ENCODE data around the gene SGPP1.
"Not testable (repeated sequence)": the region's sequence is repeated elsewhere in the genome, so short reads cannot be mapped to it uniquely, and the experiment has no call there.

SGPP1 gene

DNA sequence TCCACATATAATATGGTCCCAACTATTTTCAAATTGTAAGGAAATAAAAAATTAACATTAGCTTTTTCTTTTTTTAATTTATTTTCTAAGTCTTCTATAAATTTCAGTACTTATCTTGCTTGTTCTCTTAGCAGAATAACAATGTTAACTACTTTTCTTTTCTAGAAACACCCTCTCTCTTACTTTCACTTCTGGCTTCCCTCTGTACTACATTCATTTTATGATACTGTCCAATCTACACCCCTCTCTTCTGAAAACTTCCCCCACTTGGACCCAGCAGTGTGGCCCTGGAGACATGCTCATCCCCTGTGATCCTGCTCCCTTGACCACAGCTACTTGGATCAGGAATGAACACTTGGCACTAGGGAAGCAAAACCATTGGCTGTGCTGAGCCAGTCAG lies 15.7 kb downstream of the SGPP1 start:
- DNase-seq (ENCODE audit: low spot score) = no peak
- H3K9me3 Mint-ChIP-seq = peaks cover 7% of the 10 kb centered on the region
- H3K27me3 Mint-ChIP-seq (ENCODE audit: low read depth) = no peaks in the 10 kb centered on the region
- peaks cover 23% of the 10 kb centered on the region for H3K4me1 Mint-ChIP-seq (ENCODE audit: low read depth)
- H3K27ac Mint-ChIP-seq = peak overlapping the region; percentile 67
- H3K36me3 Mint-ChIP-seq (ENCODE audit: low read depth) = peaks cover 26% of the 10 kb centered on the region
- H3K4me3 Mint-ChIP-seq = peak overlapping the region; percentile 69

GRCh38 chr14:63710497-63710896 lies 17.4 kb downstream of the SGPP1 start:
- Mint-ChIP-seq H3K4me3 (no peak overlapping the region), H3K4me1 (ENCODE audit: low read depth) (peaks cover 23% of the 10 kb centered on the region), H3K27me3 (ENCODE audit: low read depth) (no peaks in the 10 kb centered on the region), H3K27ac (no peak overlapping the region), H3K9me3 (peaks cover 1% of the 10 kb centered on the region), H3K36me3 (ENCODE audit: low read depth) (peaks cover 17% of the 10 kb centered on the region)
- no peak for DNase-seq (ENCODE audit: low spot score)

DNA sequence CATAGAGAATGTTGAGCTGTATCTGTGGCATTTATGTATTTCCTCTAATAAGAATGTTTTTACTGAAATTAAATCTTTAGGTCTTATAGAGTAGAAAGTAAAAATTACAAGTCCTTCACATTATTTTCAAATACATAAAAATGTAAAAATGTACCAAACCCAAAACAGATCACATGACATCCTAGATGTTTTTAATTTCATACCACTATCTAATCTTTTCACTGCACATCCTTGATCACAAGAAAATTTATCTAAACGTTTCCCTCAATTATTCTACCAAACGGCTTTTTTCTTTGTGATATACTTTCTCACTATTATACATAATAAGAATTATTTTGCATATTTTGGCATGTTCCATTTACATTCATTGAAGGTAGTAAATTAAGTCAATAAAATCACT lies 18.3 kb downstream of the SGPP1 start:
- DNase-seq (ENCODE audit: low spot score) = no peak
- Mint-ChIP-seq H3K27me3 (ENCODE audit: low read depth) (no peaks in the 10 kb centered on the region), H3K27ac (no peak overlapping the region), H3K36me3 (ENCODE audit: low read depth) (peaks cover 14% of the 10 kb centered on the region), H3K4me3 (no peak overlapping the region), H3K4me1 (ENCODE audit: low read depth) (peaks cover 23% of the 10 kb centered on the region), H3K9me3 (no peaks in the 10 kb centered on the region)

DNA sequence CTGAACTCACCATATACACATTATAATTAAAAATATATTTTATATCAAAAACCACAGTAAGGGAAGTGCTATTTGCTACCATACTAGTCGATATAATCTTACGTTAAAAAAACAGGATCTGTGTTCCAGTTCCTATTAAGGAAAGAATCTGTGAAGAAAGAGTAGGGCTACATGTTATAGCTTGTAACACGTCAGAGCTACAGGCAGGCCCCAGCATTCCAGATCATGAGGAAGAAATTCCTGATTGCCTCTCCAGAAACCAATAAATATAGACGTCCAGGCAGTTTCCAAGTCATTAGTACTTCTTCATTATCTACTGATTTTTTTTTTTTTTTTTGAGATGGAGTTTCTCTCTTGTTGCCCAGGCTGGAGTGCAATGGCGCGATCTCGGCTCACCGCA lies 20.6 kb downstream of the SGPP1 start:
- H3K4me3 Mint-ChIP-seq = no peak overlapping the region
- H3K36me3 Mint-ChIP-seq (ENCODE audit: low read depth) = peaks cover 2% of the 10 kb centered on the region
- no peak for DNase-seq (ENCODE audit: low spot score)
- H3K9me3 Mint-ChIP-seq = no peaks in the 10 kb centered on the region
- H3K27ac Mint-ChIP-seq = no peak overlapping the region
- H3K27me3 Mint-ChIP-seq (ENCODE audit: low read depth) = no peaks in the 10 kb centered on the region
- H3K4me1 Mint-ChIP-seq (ENCODE audit: low read depth) = peaks cover 10% of the 10 kb centered on the region

GRCh38 chr14:63705561-63706070 lies 22.2 kb downstream of the SGPP1 start:
- Mint-ChIP-seq H3K36me3 (ENCODE audit: low read depth) (no peaks in the 10 kb centered on the region), H3K27ac (no peak overlapping the region), H3K4me3 (no peak overlapping the region), H3K4me1 (ENCODE audit: low read depth) (peaks cover 16% of the 10 kb centered on the region), H3K9me3 (no peaks in the 10 kb centered on the region), H3K27me3 (ENCODE audit: low read depth) (no peaks in the 10 kb centered on the region)
- DNase-seq (ENCODE audit: low spot score) = no peak

DNA sequence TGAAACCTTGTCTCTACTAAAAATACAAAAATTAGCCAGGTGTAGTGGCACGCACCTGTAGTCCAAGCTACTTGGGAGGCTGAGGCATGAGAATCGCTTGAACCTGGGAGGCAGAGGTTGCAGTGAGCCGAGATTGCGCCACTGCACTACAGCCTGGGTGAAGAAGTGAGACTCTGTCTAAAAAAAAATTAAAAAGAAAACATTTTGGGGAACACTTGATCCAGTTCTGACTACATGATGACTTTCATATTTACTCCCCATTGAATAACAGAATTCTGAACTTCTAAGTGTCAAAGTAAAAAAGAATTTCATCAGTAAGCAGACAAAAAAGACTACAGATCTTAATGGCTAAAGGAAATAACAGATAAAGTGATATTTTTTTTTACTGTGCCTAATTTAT lies 25.3 kb downstream of the SGPP1 start:
- not testable (repeated sequence) for H3K27ac Mint-ChIP-seq; DNase-seq (ENCODE audit: low spot score); H3K27me3 Mint-ChIP-seq (ENCODE audit: low read depth); H3K9me3 Mint-ChIP-seq; H3K4me3 Mint-ChIP-seq; H3K36me3 Mint-ChIP-seq (ENCODE audit: low read depth)
- H3K4me1 Mint-ChIP-seq (ENCODE audit: low read depth) = peaks cover 10% of the 10 kb centered on the region

- Mint-ChIP-seq H3K4me3 (no peak overlapping the region), H3K4me1 (ENCODE audit: low read depth) (peaks cover 10% of the 10 kb centered on the region), H3K27ac (no peak overlapping the region), H3K36me3 (ENCODE audit: low read depth) (peaks cover 9% of the 10 kb centered on the region), H3K27me3 (ENCODE audit: low read depth) (no peaks in the 10 kb centered on the region), H3K9me3 (no peaks in the 10 kb centered on the region)
- DNase-seq (ENCODE audit: low spot score) = no peak
Measured at GRCh38 chr14:63701606-63702299, 26.1 kb downstream of the SGPP1 start.

DNA sequence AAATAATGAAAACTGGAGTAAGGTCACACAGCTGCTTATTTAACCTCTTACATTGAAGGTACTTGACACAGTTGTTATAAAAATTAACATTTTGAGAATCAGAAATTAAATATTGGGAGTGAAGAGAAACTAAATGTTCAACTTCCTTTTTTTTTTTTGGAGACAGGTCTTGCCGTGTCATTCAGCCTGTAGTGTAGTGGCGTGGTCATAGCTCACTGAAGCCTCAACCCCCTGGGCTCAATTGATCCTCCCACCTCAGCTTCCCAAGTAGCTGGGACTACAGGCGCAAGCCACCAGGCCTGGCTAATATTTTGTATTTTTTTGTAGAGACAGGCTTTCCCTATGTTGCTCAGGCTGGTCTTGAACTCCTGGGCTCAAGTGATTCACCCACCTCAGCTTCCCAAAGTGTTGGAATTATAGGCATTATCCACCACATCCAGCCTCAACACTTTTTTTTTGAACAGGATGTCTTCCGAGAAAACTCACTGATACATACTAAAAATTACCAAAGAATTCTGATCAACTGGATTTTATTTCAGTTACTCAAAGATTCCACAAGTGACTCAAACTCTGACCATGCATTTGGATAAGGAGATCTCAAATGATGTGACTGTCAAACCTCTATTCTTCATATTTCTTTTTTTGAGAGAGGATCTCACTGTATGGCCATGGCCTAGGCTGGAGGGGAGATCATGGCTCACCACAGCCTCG lies 35.4 kb downstream of the SGPP1 start:
- no peaks in the 10 kb centered on the region for H3K9me3 Mint-ChIP-seq
- no peaks in the 10 kb centered on the region for H3K4me1 Mint-ChIP-seq (ENCODE audit: low read depth)
- peaks cover 18% of the 10 kb centered on the region for H3K36me3 Mint-ChIP-seq (ENCODE audit: low read depth)
- H3K4me3 Mint-ChIP-seq = no peak overlapping the region
- no peak overlapping the region for H3K27ac Mint-ChIP-seq
- no peak for DNase-seq (ENCODE audit: low spot score)
- no peaks in the 10 kb centered on the region for H3K27me3 Mint-ChIP-seq (ENCODE audit: low read depth)

GRCh38 chr14:63689132-63689531 lies 38.7 kb downstream of the SGPP1 start:
- no peak overlapping the region for H3K27ac Mint-ChIP-seq
- no peaks in the 10 kb centered on the region for H3K9me3 Mint-ChIP-seq
- no peak for DNase-seq (ENCODE audit: low spot score)
- no peaks in the 10 kb centered on the region for H3K27me3 Mint-ChIP-seq (ENCODE audit: low read depth)
- no peaks in the 10 kb centered on the region for H3K4me1 Mint-ChIP-seq (ENCODE audit: low read depth)
- peaks cover 10% of the 10 kb centered on the region for H3K36me3 Mint-ChIP-seq (ENCODE audit: low read depth)
- H3K4me3 Mint-ChIP-seq = no peak overlapping the region

GRCh38 chr14:63686926-63687325 lies 40.9 kb downstream of the SGPP1 start:
- Mint-ChIP-seq H3K36me3 (ENCODE audit: low read depth) (peaks cover 6% of the 10 kb centered on the region), H3K9me3 (no peaks in the 10 kb centered on the region), H3K4me3 (no peak overlapping the region), H3K4me1 (ENCODE audit: low read depth) (no peaks in the 10 kb centered on the region), H3K27ac (no peak overlapping the region), H3K27me3 (ENCODE audit: low read depth) (no peaks in the 10 kb centered on the region)
- DNase-seq (ENCODE audit: low spot score) = no peak

GRCh38 chr14:63685401-63685800 lies 42.5 kb downstream of the SGPP1 start:
- H3K4me3 Mint-ChIP-seq = no peak overlapping the region
- H3K27ac Mint-ChIP-seq = no peak overlapping the region
- H3K4me1 Mint-ChIP-seq (ENCODE audit: low read depth) = no peaks in the 10 kb centered on the region
- H3K9me3 Mint-ChIP-seq = no peaks in the 10 kb centered on the region
- H3K27me3 Mint-ChIP-seq (ENCODE audit: low read depth) = no peaks in the 10 kb centered on the region
- DNase-seq (ENCODE audit: low spot score) = no peak
- peaks cover 10% of the 10 kb centered on the region for H3K36me3 Mint-ChIP-seq (ENCODE audit: low read depth)

- H3K27ac Mint-ChIP-seq = no peak overlapping the region
- peaks cover 3% of the 10 kb centered on the region for H3K4me1 Mint-ChIP-seq (ENCODE audit: low read depth)
Measured at GRCh38 chr14:63682727-63683593, 44.9 kb downstream of the SGPP1 start.

GRCh38 chr14:63678536-63678935 lies 49.3 kb downstream of the SGPP1 start:
- no peaks in the 10 kb centered on the region for H3K9me3 Mint-ChIP-seq

More at GRCh38 chr14:63682727-63683593, 44.9 kb downstream of the SGPP1 start:
- Mint-ChIP-seq H3K9me3 (no peaks in the 10 kb centered on the region), H3K36me3 (ENCODE audit: low read depth) (peaks cover 16% of the 10 kb centered on the region), H3K27me3 (ENCODE audit: low read depth) (no peaks in the 10 kb centered on the region), H3K4me3 (no peak overlapping the region)
- DNase-seq (ENCODE audit: low spot score) = no peak

GRCh38 chr14:63677891-63678379 lies 49.9 kb downstream of the SGPP1 start:
- H3K27ac Mint-ChIP-seq = no peak overlapping the region
- H3K4me3 Mint-ChIP-seq = no peak overlapping the region
- no peak for DNase-seq (ENCODE audit: low spot score)
- no peaks in the 10 kb centered on the region for H3K27me3 Mint-ChIP-seq (ENCODE audit: low read depth)
- H3K36me3 Mint-ChIP-seq (ENCODE audit: low read depth) = peaks cover 18% of the 10 kb centered on the region
- no peaks in the 10 kb centered on the region for H3K9me3 Mint-ChIP-seq
- H3K4me1 Mint-ChIP-seq (ENCODE audit: low read depth) = peaks cover 7% of the 10 kb centered on the region

More at GRCh38 chr14:63678536-63678935, 49.3 kb downstream of the SGPP1 start:
- H3K4me1 Mint-ChIP-seq (ENCODE audit: low read depth) = peaks cover 7% of the 10 kb centered on the region
- no peak for DNase-seq (ENCODE audit: low spot score)
- H3K27me3 Mint-ChIP-seq (ENCODE audit: low read depth) = no peaks in the 10 kb centered on the region
- H3K36me3 Mint-ChIP-seq (ENCODE audit: low read depth) = peaks cover 18% of the 10 kb centered on the region
- H3K4me3 Mint-ChIP-seq = no peak overlapping the region
- no peak overlapping the region for H3K27ac Mint-ChIP-seq
